HepG2 (cell line): ENCODE data around the gene NRL. TPM values are rescaled to one million over a fixed set of nuclear protein-coding genes. Genes with fewer than 3 reads are reported as not detected.
A peak's percentile ranks its signal among the peaks of the same experiment; 100 is the strongest.

Source experiments
- ATAD3A ChIP-seq: sonication (generic); formaldehyde crosslinking; IDR thresholded peaks from 2 replicates; pipeline ENCODE4 v1.4.0; 2020; ENCODE audit warnings: missing genetic modification reagents
- ATM ChIP-seq: fragments of 450-650 bp; IDR thresholded peaks from 2 replicates; pipeline ENCODE4 v1.7.1; 2017; ENCODE audit warnings: mild to moderate bottlenecking, borderline replicate concordance
- ATRX ChIP-seq: sonication (generic); formaldehyde crosslinking; IDR thresholded peaks from 2 replicates; pipeline ENCODE4 v1.4.0; 2020; ENCODE audit warnings: missing genetic modification reagents, borderline replicate concordance
- CEBPB ChIP-seq: IDR thresholded peaks from 2 replicates; pipeline ENCODE4 v1.6.1; 2011; ENCODE audit warnings: low read depth, low read length, improper control_type of control experiment, borderline replicate concordance
- ELF4 ChIP-seq: sonication (generic); formaldehyde crosslinking; IDR thresholded peaks from 2 replicates; pipeline ENCODE4 v1.5.0; 2020; ENCODE audit warnings: missing genetic modification reagents, mild to moderate bottlenecking, moderate library complexity, borderline replicate concordance
- EP300 ChIP-seq, 3 experiments: sonication (generic) in 1 of 3; formaldehyde crosslinking in 1 of 3; IDR thresholded peaks; 2 replicates each; pipeline versions ENCODE4 v1.5.1 to v1.6.1; 2011 to 2020; ENCODE audit warnings: low read depth in 2 of 3, low read length in 2 of 3, borderline replicate concordance in 1 of 3, improper control_type of control experiment in 1 of 3, mild to moderate bottlenecking in 1 of 3, missing genetic modification reagents in 1 of 3, moderate library complexity in 1 of 3
- FIP1L1 ChIP-seq: fragments of 200-400 bp; formaldehyde crosslinking; IDR thresholded peaks from 2 replicates; pipeline ENCODE4 v1.6.1; 2018; ENCODE audit warnings: low read depth, mild to moderate bottlenecking, low read length, moderate library complexity, borderline replicate concordance; ENCODE audit not compliant: insufficient read depth
- MIER2 ChIP-seq: IDR thresholded peaks from 2 replicates; pipeline ENCODE4 v1.6.1; 2016; ENCODE audit warnings: missing biosample characterization, missing genetic modification reagents
- MLLT10 ChIP-seq: sonication (generic); formaldehyde crosslinking; IDR thresholded peaks from 2 replicates; pipeline ENCODE4 v1.4.0; 2020; ENCODE audit warnings: missing genetic modification reagents
- MXI1 ChIP-seq: IDR thresholded peaks from 3 replicates; pipeline ENCODE4 v1.6.1; 2012; ENCODE audit warnings: low read depth, low read length, inconsistent platforms, borderline replicate concordance
- NFE2 ChIP-seq: sonication (generic); formaldehyde crosslinking; IDR thresholded peaks from 2 replicates; pipeline ENCODE4 v1.4.0; 2020; ENCODE audit warnings: missing genetic modification reagents
- NFE2L2 ChIP-seq: fragments of 150-350 bp; IDR thresholded peaks from 2 replicates; pipeline ENCODE4 v1.6.1; 2014; ENCODE audit warnings: low read length
- NFRKB ChIP-seq: fragments of 450-650 bp; IDR thresholded peaks from 2 replicates; pipeline ENCODE4 v1.6.1; 2017
- ONECUT2 ChIP-seq: sonication (generic); formaldehyde crosslinking; IDR thresholded peaks from 2 replicates; pipeline ENCODE4 v1.4.0; 2020; ENCODE audit warnings: missing genetic modification reagents
- POLR2G ChIP-seq: fragments of 200-400 bp; formaldehyde crosslinking; IDR thresholded peaks from 2 replicates; pipeline ENCODE4 v1.6.1; 2018; ENCODE audit warnings: mild to moderate bottlenecking, low read depth, low read length, moderate library complexity
- ZFP36 ChIP-seq: fragments of 150-350 bp; IDR thresholded peaks from 2 replicates; pipeline ENCODE4 v1.6.1; 2018; ENCODE audit warnings: borderline replicate concordance, low read length, low read depth; ENCODE audit not compliant: partially characterized antibody
- ZNF17 ChIP-seq: sonication (generic); formaldehyde crosslinking; IDR thresholded peaks from 2 replicates; pipeline ENCODE4 v1.5.0; 2020; ENCODE audit warnings: mild to moderate bottlenecking, missing genetic modification reagents
- ZNF180 ChIP-seq: sonication (generic); formaldehyde crosslinking; IDR thresholded peaks from 2 replicates; pipeline ENCODE4 v1.4.0; 2020; ENCODE audit warnings: low read depth, missing genetic modification reagents, borderline replicate concordance
- ZNF230 ChIP-seq: sonication (generic); formaldehyde crosslinking; IDR thresholded peaks from 2 replicates; pipeline ENCODE4 v1.4.0; 2020; ENCODE audit warnings: mild to moderate bottlenecking, missing genetic modification reagents
- ZNF234 ChIP-seq: sonication (generic); formaldehyde crosslinking; conservative IDR thresholded peaks from 2 replicates; pipeline ENCODE4 v1.5.1; 2020; ENCODE audit warnings: mild to moderate bottlenecking, missing genetic modification reagents
- ZNF34 ChIP-seq: sonication (generic); formaldehyde crosslinking; IDR thresholded peaks from 2 replicates; pipeline ENCODE4 v1.4.0; 2020; ENCODE audit warnings: mild to moderate bottlenecking, missing genetic modification reagents, borderline replicate concordance
- ZNF383 ChIP-seq: sonication (generic); formaldehyde crosslinking; IDR thresholded peaks from 2 replicates; pipeline ENCODE4 v1.4.0; 2020; ENCODE audit warnings: missing genetic modification reagents, mild to moderate bottlenecking, borderline replicate concordance
- ZNF567 ChIP-seq: sonication (generic); formaldehyde crosslinking; IDR thresholded peaks from 2 replicates; pipeline ENCODE4 v1.8.1; 2023; ENCODE audit warnings: mild to moderate bottlenecking, missing genetic modification reagents, borderline replicate concordance
- ZNF674 ChIP-seq: sonication (generic); formaldehyde crosslinking; IDR thresholded peaks from 2 replicates; pipeline ENCODE4 v1.5.0; 2020; ENCODE audit warnings: low read depth, mild to moderate bottlenecking, missing genetic modification reagents
- ZNF777 ChIP-seq: sonication (generic); formaldehyde crosslinking; IDR thresholded peaks from 2 replicates; pipeline ENCODE4 v1.4.0; 2020; ENCODE audit warnings: missing genetic modification reagents
- ZSCAN22 ChIP-seq: sonication (generic); formaldehyde crosslinking; IDR thresholded peaks from 2 replicates; pipeline ENCODE4 v1.4.0; 2020; ENCODE audit warnings: mild to moderate bottlenecking, missing genetic modification reagents
- polyA plus RNA-seq, 8 experiments: library from polyadenylated mRNA; depleted of rRNA in 3 of 8; stranded (reverse) in 7 of 8; unstranded in 1 of 8; fragments of >200 nt; fragmentation: Illumina TruSeq in 4 of 8; extraction: Trizol in 4 of 8; gene quantifications; 2 replicates each; pipeline versions ENCODE4 v1.2.1 to v1.2.3, GENCODE V29; 2011 to 2016; ENCODE audit warnings: low read depth in 4 of 8, missing spikeins in 1 of 8, mixed read lengths in 1 of 8; ENCODE audit not compliant: insufficient read depth in 1 of 8
- total RNA-seq, 5 experiments: library from RNA; depleted of rRNA; stranded (reverse); fragments of >200 nt; fragmentation: Illumina TruSeq; extraction: Trizol; gene quantifications; 2 replicates each; pipeline ENCODE4 v1.2.3, GENCODE V29; 2016; ENCODE audit warnings: low read depth in 1 of 5
- TF ChIP-seq, protein P1 (sequence below): sonication (generic); formaldehyde crosslinking; IDR thresholded peaks from 2 replicates; pipeline ENCODE4 v1.4.0; 2020; ENCODE audit warnings: mild to moderate bottlenecking, missing genetic modification reagents

Gene NRL
- total and polyA plus RNA-seq, 2 of the 13 experiments (the other 11 are each of a cell fraction or from before 2014, with no cell fraction given), result 2.5 to 4.7 TPM

DNA sequence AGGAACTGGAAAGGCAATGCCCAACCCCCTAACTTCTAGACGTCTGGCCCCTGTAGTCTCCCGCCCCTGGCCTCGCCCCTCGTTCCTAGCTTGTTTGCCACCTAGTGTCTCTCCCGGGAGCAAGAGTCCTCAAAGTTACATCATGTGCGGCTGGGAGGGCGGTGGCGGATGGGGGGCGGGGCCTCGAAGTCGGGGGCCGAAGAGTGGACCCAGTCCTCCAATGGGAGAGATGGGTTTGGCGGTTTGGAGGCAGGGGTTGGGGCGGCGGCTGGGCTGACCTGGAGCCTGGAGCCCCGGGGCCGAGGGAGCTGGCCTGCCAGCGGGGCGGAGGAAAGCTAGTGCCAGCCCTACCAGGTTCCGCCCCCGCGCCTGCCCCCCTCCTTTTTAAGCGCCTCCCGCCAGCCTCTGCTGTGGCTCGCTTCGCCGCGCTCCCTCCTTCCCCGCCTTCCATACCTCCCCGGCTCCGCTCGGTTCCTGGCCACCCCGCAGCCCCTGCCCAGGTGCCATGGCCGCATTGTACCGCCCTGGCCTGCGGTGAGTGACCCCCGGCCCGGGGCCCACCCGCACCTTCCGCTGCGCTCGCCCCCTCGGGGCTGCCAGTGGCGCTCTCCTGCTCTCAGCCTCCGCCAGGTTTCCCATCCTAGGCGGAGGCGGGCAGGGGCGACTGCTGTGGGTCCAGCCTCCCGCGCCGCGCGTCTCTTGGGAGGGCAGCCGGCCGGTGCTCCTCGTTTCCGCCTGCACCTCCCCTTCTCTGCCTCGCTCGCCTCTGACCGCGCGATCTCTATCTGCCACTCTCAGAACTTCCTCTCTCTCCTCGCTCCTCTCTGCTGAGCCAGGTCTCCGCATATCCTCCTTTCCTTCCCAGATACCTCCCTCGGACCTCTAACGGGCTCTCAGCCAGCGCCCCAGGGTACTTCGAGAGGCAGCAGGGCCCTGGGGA, 20.6 kb downstream of the NRL start, which contains the start of gene PCK2 (continued):
- TF ChIP-seq FIP1L1 (peak; percentile 82; the same call in 1 of the 2 replicates), ZNF17 (no peak), ZNF180 (CRISPR knock-in tag) (peak; percentile 95; the same call in 1 of the 2 replicates), NFE2L2 (no peak), ELF4 (CRISPR knock-in tag) (no peak), MLLT10 (CRISPR knock-in tag) (peak; percentile 81; the same call in 1 of the 2 replicates), MXI1 (peak; percentile 88; the same call in 2 of the 3 replicates), EP300 (IDR thresholded peaks at IDR 0.05; ENCODE audit: low read depth in 2 of 2, low read length in 2 of 2) (peak; percentile 23 to 86; a peak in 3 of 4 replicates), EP300 (CRISPR knock-in tag; IDR thresholded peaks at IDR 0.05; ENCODE audit: borderline replicate concordance) (peak; percentile 73), MIER2 (CRISPR knock-in tag) (peak; percentile 87), POLR2G (peak; percentile 99), NFRKB (no peak), ZNF674 (CRISPR knock-in tag) (peak; percentile 33; the same call in 1 of the 2 replicates), CEBPB (peak; percentile 92), ZSCAN22 (no peak), ZFP36 (no peak), ZNF230 (CRISPR knock-in tag) (peak; percentile 79), ZNF234 (CRISPR knock-in tag) (no peak), ATAD3A (CRISPR knock-in tag) (peak; percentile 80; the same call in 1 of the 2 replicates), ONECUT2 (peak; percentile 68; the same call in 1 of the 2 replicates), ZNF567 (peak; percentile 95), NFE2 (CRISPR knock-in tag) (0 out of 2 replicates have a peak, but pooled peaks have one; percentile 14), ATM (no peak), ATRX (CRISPR knock-in tag) (peak; percentile 19), ZNF383 (no peak), ZNF34 (CRISPR knock-in tag) (no peak; the same call in none of the 2 replicates), ZNF777 (CRISPR knock-in tag) (peak; percentile 91)
- TF ChIP-seq, protein P1, sequence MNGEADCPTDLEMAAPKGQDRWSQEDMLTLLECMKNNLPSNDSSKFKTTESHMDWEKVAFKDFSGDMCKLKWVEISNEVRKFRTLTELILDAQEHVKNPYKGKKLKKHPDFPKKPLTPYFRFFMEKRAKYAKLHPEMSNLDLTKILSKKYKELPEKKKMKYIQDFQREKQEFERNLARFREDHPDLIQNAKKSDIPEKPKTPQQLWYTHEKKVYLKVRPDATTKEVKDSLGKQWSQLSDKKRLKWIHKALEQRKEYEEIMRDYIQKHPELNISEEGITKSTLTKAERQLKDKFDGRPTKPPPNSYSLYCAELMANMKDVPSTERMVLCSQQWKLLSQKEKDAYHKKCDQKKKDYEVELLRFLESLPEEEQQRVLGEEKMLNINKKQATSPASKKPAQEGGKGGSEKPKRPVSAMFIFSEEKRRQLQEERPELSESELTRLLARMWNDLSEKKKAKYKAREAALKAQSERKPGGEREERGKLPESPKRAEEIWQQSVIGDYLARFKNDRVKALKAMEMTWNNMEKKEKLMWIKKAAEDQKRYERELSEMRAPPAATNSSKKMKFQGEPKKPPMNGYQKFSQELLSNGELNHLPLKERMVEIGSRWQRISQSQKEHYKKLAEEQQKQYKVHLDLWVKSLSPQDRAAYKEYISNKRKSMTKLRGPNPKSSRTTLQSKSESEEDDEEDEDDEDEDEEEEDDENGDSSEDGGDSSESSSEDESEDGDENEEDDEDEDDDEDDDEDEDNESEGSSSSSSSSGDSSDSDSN (CRISPR knock-in tag), result peak; percentile 97
